H9 (cell line): Measurements from ENCODE around the gene HIC1. TPM values are rescaled to one million over a fixed set of nuclear protein-coding genes. Genes with fewer than 3 reads are reported as not detected.
A peak's percentile ranks its signal among the peaks of the same experiment; 100 is the strongest.

Experiments used
- DNase-seq: peaks from one replicate; pipeline ENCODE4 v3.0.0-alpha.2; 2017
- H2AFZ ChIP-seq: one replicate; pipeline ENCODE4 v1.6.1; 2013; ENCODE audit warnings: mild to moderate bottlenecking, low read length, control low read depth, moderate library complexity
- H2AK5ac ChIP-seq: 2 replicates; pipeline ENCODE4 v1.6.1; 2013; ENCODE audit warnings: low read length, control low read depth, mixed read lengths; ENCODE audit not compliant: insufficient read length
- H2BK120ac ChIP-seq: one replicate; pipeline ENCODE4 v1.6.1; 2013; ENCODE audit warnings: low read depth, mild to moderate bottlenecking, low read length, control low read depth, inconsistent platforms; ENCODE audit not compliant: poor library complexity, severe bottlenecking
- H2BK12ac ChIP-seq: 2 replicates; pipeline ENCODE4 v1.6.1; 2013; ENCODE audit warnings: low read length, control low read depth, mixed read lengths, low read depth; ENCODE audit not compliant: insufficient read length
- H2BK15ac ChIP-seq: 2 replicates; pipeline ENCODE4 v1.6.1; 2013; ENCODE audit warnings: low read depth, low read length, control low read depth
- H2BK20ac ChIP-seq: one replicate; pipeline ENCODE4 v1.6.1; 2013; ENCODE audit warnings: low read depth, mild to moderate bottlenecking, low read length, control low read depth, inconsistent platforms; ENCODE audit not compliant: poor library complexity, severe bottlenecking
- H2BK5ac ChIP-seq: 2 replicates; pipeline ENCODE4 v1.6.1; 2013; ENCODE audit warnings: low read length, control low read depth, mixed read lengths; ENCODE audit not compliant: insufficient read length
- H3K14ac ChIP-seq: 2 replicates; pipeline ENCODE4 v1.6.1; 2013; ENCODE audit warnings: low read length, control low read depth; ENCODE audit not compliant: insufficient read depth
- H3K18ac ChIP-seq: 2 replicates; pipeline ENCODE4 v1.6.1; 2013; ENCODE audit warnings: low read depth, mild to moderate bottlenecking, mixed read lengths, low read length, control low read depth; ENCODE audit not compliant: insufficient read length
- H3K23ac ChIP-seq: 2 replicates; pipeline ENCODE4 v1.6.1; 2013; ENCODE audit warnings: low read length, control low read depth, mixed read lengths, low read depth; ENCODE audit not compliant: insufficient read length
- H3K23me2 ChIP-seq: 2 replicates; pipeline ENCODE4 v1.6.1; 2013; ENCODE audit warnings: low read depth, mild to moderate bottlenecking, mixed read lengths, low read length, control low read depth; ENCODE audit not compliant: insufficient read length, poor library complexity, severe bottlenecking
- H3K27ac ChIP-seq: 2 replicates; pipeline ENCODE4 v1.5.1; 2013; ENCODE audit warnings: low read length, control low read depth, mixed read lengths, low read depth; ENCODE audit not compliant: insufficient read length
- H3K27me3 ChIP-seq: 2 replicates; pipeline ENCODE4 v1.6.1; 2013; ENCODE audit warnings: low read length, control low read depth, inconsistent platforms; ENCODE audit not compliant: insufficient read depth
- H3K4ac ChIP-seq: 2 replicates; pipeline ENCODE4 v1.6.1; 2013; ENCODE audit warnings: low read depth, mild to moderate bottlenecking, control low read depth, inconsistent platforms, low read length, moderate library complexity
- H3K4me1 ChIP-seq: 2 replicates; pipeline ENCODE4 v1.6.1; 2013; ENCODE audit warnings: low read length, control low read depth, inconsistent platforms; ENCODE audit not compliant: insufficient read depth
- H3K4me2 ChIP-seq: 2 replicates; pipeline ENCODE4 v1.6.1; 2013; ENCODE audit warnings: low read length, control low read depth, mixed read lengths; ENCODE audit not compliant: insufficient read length, insufficient read depth
- H3K56ac ChIP-seq: 2 replicates; pipeline ENCODE4 v1.6.1; 2013; ENCODE audit warnings: low read depth, mild to moderate bottlenecking, mixed read lengths, low read length, control low read depth; ENCODE audit not compliant: insufficient read length
- H3K79me1 ChIP-seq: 2 replicates; pipeline ENCODE4 v1.6.1; 2013; ENCODE audit warnings: low read depth, mild to moderate bottlenecking, moderate library complexity, low read length, control low read depth, inconsistent platforms; ENCODE audit not compliant: insufficient read depth, poor library complexity, severe bottlenecking
- H3K79me2 ChIP-seq: 2 replicates; pipeline ENCODE4 v1.6.1; 2013; ENCODE audit warnings: low read length, control low read depth, inconsistent platforms; ENCODE audit not compliant: insufficient read depth
- H3K9ac ChIP-seq: 2 replicates; pipeline ENCODE4 v1.6.1; 2013; ENCODE audit warnings: low read length, control low read depth, mixed read lengths; ENCODE audit not compliant: insufficient read length; ENCODE audit errors: extremely low read depth
- H3K9me3 ChIP-seq: one replicate; pipeline ENCODE4 v1.6.1; 2013; ENCODE audit warnings: low read depth, low read length, inconsistent platforms; ENCODE audit not compliant: control insufficient read depth
- H3T11ph ChIP-seq: one replicate; pipeline ENCODE4 v1.6.1; 2013; ENCODE audit warnings: mild to moderate bottlenecking, low read length, control low read depth, inconsistent platforms
- H4K20me1 ChIP-seq: one replicate; pipeline ENCODE4 v1.6.1; 2013; ENCODE audit not compliant: control insufficient read depth, insufficient read length, insufficient read depth
- H4K5ac ChIP-seq: 2 replicates; pipeline ENCODE4 v1.6.1; 2013; ENCODE audit warnings: low read depth, mild to moderate bottlenecking, mixed read lengths, low read length, control low read depth; ENCODE audit not compliant: insufficient read length
- H4K8ac ChIP-seq: replicated peaks from 2 replicates; pipeline ENCODE4 v1.6.1; 2013; ENCODE audit warnings: low read length, control low read depth, mixed read lengths, low read depth; ENCODE audit not compliant: insufficient read length
- H4K91ac ChIP-seq: 2 replicates; pipeline ENCODE4 v1.6.1; 2013; ENCODE audit warnings: low read depth, mild to moderate bottlenecking, moderate library complexity, mixed read lengths, low read length, control low read depth; ENCODE audit not compliant: insufficient read length
- H3K27ac Mint-ChIP-seq, 3 experiments: 2 replicates in 2 of 3; 3 replicates in 1 of 3; pipeline ENCODE4 v1.8.0; 2020 to 2021; ENCODE audit warnings: mixed read lengths in 3 of 3, mild to moderate bottlenecking in 1 of 3, moderate library complexity in 1 of 3
- H3K27me3 Mint-ChIP-seq: 2 replicates; pipeline ENCODE4 v1.8.0; 2021; ENCODE audit warnings: low read depth, mild to moderate bottlenecking, moderate library complexity, mixed read lengths
- H3K36me3 Mint-ChIP-seq, 3 experiments: 2 replicates in 2 of 3; 3 replicates in 1 of 3; pipeline ENCODE4 v1.8.0; 2020 to 2021; ENCODE audit warnings: low read depth in 3 of 3, mixed read lengths in 3 of 3; ENCODE audit not compliant: insufficient read depth in 1 of 3
- H3K4me1 Mint-ChIP-seq, 2 experiments: 2 replicates each; pipeline ENCODE4 v1.8.0; 2020; ENCODE audit warnings: mixed read lengths in 2 of 2
- H3K4me3 Mint-ChIP-seq, 2 experiments: 2 replicates in 1 of 2; 3 replicates in 1 of 2; pipeline ENCODE4 v1.8.0; 2020 to 2021; ENCODE audit warnings: mild to moderate bottlenecking in 2 of 2, mixed read lengths in 2 of 2, moderate library complexity in 1 of 2
- H3K9me3 Mint-ChIP-seq, 2 experiments: 2 replicates in 1 of 2; 3 replicates in 1 of 2; pipeline ENCODE4 v1.8.0; 2020; ENCODE audit warnings: mild to moderate bottlenecking in 2 of 2, mixed read lengths in 2 of 2, moderate library complexity in 1 of 2
- CTCF ChIP-seq: fragments of 200-600 bp; sonication (generic); conservative IDR thresholded peaks from 3 replicates; pipeline ENCODE4 v1.8.0; 2021; ENCODE audit warnings: antibody characterized with exemption, mild to moderate bottlenecking
- WGBS: extraction: QIAGEN DNeasy Blood & Tissue Kit; methylation state at CpG from one replicate; pipeline ENCODE4 v1.1.7; 2013; ENCODE audit warnings: missing lambda C conversion rate, low lambda C conversion rate, mixed read lengths; ENCODE audit not compliant: insufficient read length; ENCODE audit errors: extremely low coverage; 5-methylcytosine and 5-hydroxymethylcytosine counted together
- total RNA-seq: library from RNA; stranded (reverse); gene quantifications from 2 replicates; pipeline ENCODE4 v1.2.1, GENCODE V29; 2021

Gene HIC1
- total RNA-seq, 1 experiment from 2014 or later = 1.8 TPM

- Histone ChIP-seq H3K9me3 (no peaks in the 10 kb centered on the region), H4K20me1 (peaks cover 2% of the 10 kb centered on the region), H2BK120ac (no peak overlapping the region), H3K27ac (no peak overlapping the region), H3K23ac (no peak overlapping the region), H3K23me2 (no peaks in the 10 kb centered on the region), H2BK12ac (no peak overlapping the region), H2BK20ac (no peak overlapping the region), H3K79me1 (no peaks in the 10 kb centered on the region), H3K79me2 (no peaks in the 10 kb centered on the region), H3K56ac (no peak overlapping the region), H3K27me3 (peaks cover 7% of the 10 kb centered on the region; the same call in 1 of the 2 replicates), H2AFZ (no peak overlapping the region), H3K18ac (no peak overlapping the region), H2AK5ac (no peak overlapping the region), H4K8ac (no peak overlapping the region), H2BK5ac (no peak overlapping the region), H4K5ac (no peak overlapping the region), H3K14ac (no peak overlapping the region), H3T11ph (no peak overlapping the region), H2BK15ac (no peak overlapping the region), H3K4me2 (no peak overlapping the region), H3K9ac (no peak overlapping the region), H3K4me1 (no peaks in the 10 kb centered on the region; the same call in 1 of the 2 replicates), H3K4ac (no peak overlapping the region), H4K91ac (no peak overlapping the region)
- H3K9me3 Mint-ChIP-seq = no peaks in the 10 kb centered on the region; a peak in 2 of 5 replicates
- H3K27ac Mint-ChIP-seq = peak overlapping the region in 1 of 3 experiments; percentile 60; a peak in 1 of 7 replicates
- H3K4me1 Mint-ChIP-seq = peaks cover 10 to 17% of the 10 kb centered on the region in 2 experiments
- peaks cover 97% of the 10 kb centered on the region for H3K27me3 Mint-ChIP-seq
- DNase-seq = no peak
- H3K4me3 Mint-ChIP-seq = no peak overlapping the region
- H3K36me3 Mint-ChIP-seq = no peaks in the 10 kb centered on the region
- WGBS = no CpG with 5 or more reads among the region's 20 CpGs
- TF ChIP-seq CTCF = no peak
These were observed 38.4 kb upstream of the HIC1 start for GRCh38 chr17:2016494-2016893.
